Activated naive CD4-positive, alpha-beta T cell treated with anti-CD3 and anti-CD28 coated beads for 36 hours (primary cell): ENCODE measurements around the gene KLF11. TPM values are rescaled to one million over a fixed set of nuclear protein-coding genes. Genes with fewer than 3 reads are reported as not detected.

Experiments used
- CTCF ChIA-PET: fragments of 350-600 bp; sonication (Branson Sonifier 250); formaldehyde crosslinking; loops from one replicate; lab custom pipeline; 2021; ENCODE audit warnings: antibody characterized with exemption; lab: Charles Lee
- DNase-seq: peaks from one replicate; pipeline ENCODE4 v3.0.0-alpha.2; 2020
- H3K27ac Mint-ChIP-seq: one replicate; pipeline ENCODE4 v1.8.0; 2021; ENCODE audit warnings: mild to moderate bottlenecking, mixed read lengths
- H3K27me3 Mint-ChIP-seq: one replicate; pipeline ENCODE4 v1.8.0; 2021; ENCODE audit warnings: low read depth, mixed read lengths
- H3K36me3 Mint-ChIP-seq: one replicate; pipeline ENCODE4 v1.8.0; 2021; ENCODE audit warnings: low read depth, mixed read lengths
- H3K4me1 Mint-ChIP-seq: one replicate; pipeline ENCODE4 v1.8.0; 2021; ENCODE audit warnings: low read depth, mixed read lengths
- H3K4me3 Mint-ChIP-seq: one replicate; pipeline ENCODE4 v1.8.0; 2021; ENCODE audit warnings: mild to moderate bottlenecking, moderate library complexity, mixed read lengths
- H3K9me3 Mint-ChIP-seq: one replicate; pipeline ENCODE4 v1.8.0; 2021; ENCODE audit warnings: mixed read lengths
- intact Hi-C: fragments of 100-400 bp; cut with micrococcal nuclease; formaldehyde crosslinking; loops from one replicate; pipeline ENCODE4 v1.15.1; 2023
- total RNA-seq, 2 experiments: library from RNA; stranded (reverse); gene quantifications; one replicate each; pipeline ENCODE4 v1.2.3, GENCODE V29; 2021

The KLF11 gene
- total RNA-seq, 2 experiments from 2014 or later = 3.0 to 3.1 TPM

DNA sequence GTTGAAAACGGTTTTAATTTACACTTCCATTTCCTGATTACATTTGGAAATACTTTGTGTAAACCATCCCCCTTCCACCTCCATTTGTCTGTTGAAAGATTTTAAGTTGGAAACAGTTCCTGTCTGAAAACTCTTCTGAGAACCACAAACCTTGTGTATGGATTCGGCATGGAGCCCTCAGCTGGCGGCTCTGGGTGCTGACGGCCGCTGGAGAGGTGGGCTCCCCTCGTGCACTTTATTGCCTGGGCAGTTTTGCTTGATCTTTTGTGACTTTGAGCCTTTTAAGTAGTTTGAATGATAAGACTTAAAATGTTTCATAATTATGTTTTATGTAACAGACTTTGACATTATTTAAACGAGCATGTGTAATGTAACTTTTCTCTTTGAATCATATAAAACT, 11.1 kb downstream of the KLF11 start:
- Mint-ChIP-seq H3K36me3 (peaks cover 6% of the 10 kb centered on the region), H3K4me1 (peaks cover 3% of the 10 kb centered on the region), H3K4me3 (no peak overlapping the region), H3K9me3 (no peaks in the 10 kb centered on the region), H3K27me3 (peaks cover 3% of the 10 kb centered on the region), H3K27ac (no peak overlapping the region)
- intact Hi-C loops = no loop called here
- no peak for DNase-seq
- CTCF ChIA-PET = no interaction called here

- Mint-ChIP-seq H3K4me3 (no peak overlapping the region), H3K27ac (no peak overlapping the region), H3K36me3 (peaks cover 6% of the 10 kb centered on the region), H3K27me3 (peaks cover 3% of the 10 kb centered on the region), H3K9me3 (no peaks in the 10 kb centered on the region), H3K4me1 (peaks cover 3% of the 10 kb centered on the region)
- DNase-seq = no peak
- CTCF ChIA-PET = no interaction called here
- intact Hi-C loops = no loop called here
These were observed 11.6 kb downstream of the KLF11 start for GRCh38 chr2:10054976-10055375.

DNA sequence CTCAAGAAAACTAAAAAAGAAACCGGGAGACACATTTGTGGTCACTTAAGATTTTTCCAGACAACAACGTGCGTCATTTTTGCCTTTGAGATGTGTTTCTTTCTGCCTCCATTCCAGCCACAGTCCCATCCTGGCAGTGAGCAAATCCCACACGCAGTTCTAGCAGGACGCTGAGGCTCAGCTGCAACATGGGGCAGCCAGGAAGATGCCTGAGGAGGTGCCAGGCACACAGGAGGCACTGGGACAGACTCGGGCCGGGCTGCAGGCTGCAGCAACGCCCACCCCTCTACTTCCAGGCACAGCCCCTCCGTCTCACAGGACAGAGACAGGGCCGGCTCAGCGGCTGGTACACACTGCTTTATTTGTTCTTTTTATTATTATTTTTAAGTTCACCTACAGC, 13.1 kb downstream of the KLF11 start:
- peaks cover 3% of the 10 kb centered on the region for H3K4me1 Mint-ChIP-seq
- H3K36me3 Mint-ChIP-seq = peaks cover 6% of the 10 kb centered on the region
- intact Hi-C loops = no loop called here
- H3K9me3 Mint-ChIP-seq = no peaks in the 10 kb centered on the region
- no peak overlapping the region for H3K4me3 Mint-ChIP-seq
- peaks cover 3% of the 10 kb centered on the region for H3K27me3 Mint-ChIP-seq
- CTCF ChIA-PET = interaction anchor here (0.9 to 2.2 kb wide), 5 partner anchors 9 to 244 kb away, joined by 3 to 12 read pairs (median 6); no protein-coding TSS in a partner anchor
- no peak overlapping the region for H3K27ac Mint-ChIP-seq
- DNase-seq = no peak

- Mint-ChIP-seq H3K27ac (no peak overlapping the region), H3K27me3 (peaks cover 3% of the 10 kb centered on the region), H3K4me3 (no peak overlapping the region), H3K4me1 (peaks cover 3% of the 10 kb centered on the region), H3K36me3 (peaks cover 4% of the 10 kb centered on the region), H3K9me3 (no peaks in the 10 kb centered on the region)
- intact Hi-C loops = no loop called here
- CTCF ChIA-PET = interaction anchor here (0.9 to 2.2 kb wide), 11 partner anchors 10 to 378 kb away, joined by 3 to 12 read pairs (median 5); no protein-coding TSS in a partner anchor
- DNase-seq = peak; percentile 52
These were observed 14.1 kb downstream of the KLF11 start for GRCh38 chr2:10057231-10058107.

DNA sequence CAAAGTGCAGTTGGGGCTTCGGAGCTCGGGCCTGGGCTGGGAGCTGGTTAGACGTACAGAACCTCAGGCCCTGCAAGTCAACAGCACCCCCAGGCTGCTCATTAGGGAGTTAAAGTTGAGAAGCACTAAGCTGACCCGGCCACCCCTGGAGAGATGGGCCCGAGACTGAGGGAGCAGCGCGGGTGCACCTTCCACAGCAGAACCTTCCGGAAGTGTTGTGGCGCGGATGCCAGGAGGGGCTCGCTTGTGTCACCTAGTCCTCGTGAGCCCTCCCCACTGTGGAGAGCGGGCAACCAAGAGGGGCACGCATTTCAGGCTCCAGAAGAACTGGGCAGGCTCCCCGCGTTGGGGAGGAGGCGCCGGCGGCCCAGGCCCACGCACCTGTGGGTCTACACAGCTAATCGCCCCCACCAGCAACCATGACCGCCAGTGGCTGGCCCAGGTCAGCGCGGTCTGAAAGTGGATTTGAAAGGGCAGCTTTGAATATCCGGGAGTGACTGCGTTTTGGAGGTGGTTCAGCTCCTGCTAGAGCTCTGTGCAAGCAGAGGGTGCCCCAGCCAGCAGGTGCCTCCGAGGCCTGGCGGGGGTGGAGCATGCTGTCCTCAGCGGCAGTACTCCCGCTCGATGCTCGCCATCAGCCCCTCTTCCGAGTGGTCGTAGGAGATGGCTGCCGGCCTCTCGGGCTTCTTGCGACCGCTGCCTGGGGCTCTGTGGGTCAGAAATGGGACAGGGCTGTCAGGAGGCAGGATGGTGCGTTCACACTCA, 15.1 kb downstream of the KLF11 start:
- peaks cover 3% of the 10 kb centered on the region for H3K4me1 Mint-ChIP-seq
- H3K27me3 Mint-ChIP-seq = peaks cover 3% of the 10 kb centered on the region
- no peaks in the 10 kb centered on the region for H3K9me3 Mint-ChIP-seq
- no peak overlapping the region for H3K27ac Mint-ChIP-seq
- no peak overlapping the region for H3K4me3 Mint-ChIP-seq
- H3K36me3 Mint-ChIP-seq = peaks cover 1% of the 10 kb centered on the region
- DNase-seq = no peak
- CTCF ChIA-PET = interaction anchor here (0.6 to 1.9 kb wide), 8 partner anchors 10 to 377 kb away, joined by 4 to 7 read pairs (median 5); no protein-coding TSS in a partner anchor
- intact Hi-C loops = no loop called here

GRCh38 chr2:10059016-10059351, 15.6 kb downstream of the KLF11 start:
- CTCF ChIA-PET = interaction anchor here (0.6 kb wide), 1 partner anchor 47 kb away, joined by 5 read pairs; no protein-coding TSS in a partner anchor
- H3K4me3 Mint-ChIP-seq = no peak overlapping the region
- peaks cover 1% of the 10 kb centered on the region for H3K36me3 Mint-ChIP-seq
- peaks cover 3% of the 10 kb centered on the region for H3K4me1 Mint-ChIP-seq
- no peak overlapping the region for H3K27ac Mint-ChIP-seq
- H3K9me3 Mint-ChIP-seq = no peaks in the 10 kb centered on the region
- peaks cover 3% of the 10 kb centered on the region for H3K27me3 Mint-ChIP-seq
- no peak for DNase-seq
- intact Hi-C loops = no loop called here

GRCh38 chr2:10059552-10060335, 16.4 kb downstream of the KLF11 start:
- no peak for DNase-seq
- Mint-ChIP-seq H3K9me3 (no peaks in the 10 kb centered on the region), H3K4me3 (no peak overlapping the region), H3K27me3 (peaks cover 3% of the 10 kb centered on the region), H3K27ac (no peak overlapping the region), H3K4me1 (peaks cover 3% of the 10 kb centered on the region), H3K36me3 (no peaks in the 10 kb centered on the region)
- intact Hi-C loops = no loop called here
- CTCF ChIA-PET = interaction anchor here (1.0 kb wide), 1 partner anchor 246 kb away, joined by 3 read pairs; no protein-coding TSS in a partner anchor

DNA sequence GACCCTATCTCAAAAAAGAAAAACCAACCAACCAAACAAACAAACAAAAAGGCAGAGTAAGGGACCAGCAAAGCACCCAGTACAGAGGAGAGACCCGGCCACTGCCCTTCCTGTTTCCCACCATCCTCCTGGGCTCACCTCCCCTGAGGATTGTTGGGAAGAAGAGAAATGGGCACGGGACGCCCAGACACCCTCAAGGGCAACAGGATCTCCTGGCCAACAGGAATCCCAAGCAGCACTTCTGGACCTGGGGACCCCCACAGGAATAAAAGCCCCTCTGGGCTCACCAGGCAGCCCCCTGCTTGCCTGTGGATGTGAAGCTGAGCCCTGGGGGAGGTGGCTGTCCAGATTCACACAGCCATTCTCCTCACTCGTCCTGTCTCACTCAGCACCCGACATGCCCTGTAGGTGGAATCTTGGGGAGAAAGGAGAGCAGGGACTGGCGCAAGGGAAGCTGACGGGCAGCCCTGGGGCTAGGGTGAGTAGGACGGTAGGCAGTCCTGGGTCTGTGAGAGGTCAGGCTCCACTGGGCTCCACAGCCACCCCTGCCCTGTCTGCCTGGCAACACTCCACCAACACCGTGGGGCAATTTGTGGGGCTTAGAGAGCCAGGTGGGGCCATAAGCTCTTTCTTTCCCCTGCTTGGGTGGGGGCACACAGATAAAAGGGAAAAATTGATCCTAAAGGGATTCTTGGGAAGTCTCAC, 18.0 kb downstream of the KLF11 start:
- Mint-ChIP-seq H3K4me1 (peaks cover 3% of the 10 kb centered on the region), H3K36me3 (no peaks in the 10 kb centered on the region), H3K9me3 (no peaks in the 10 kb centered on the region), H3K27ac (no peak overlapping the region), H3K27me3 (peaks cover 1% of the 10 kb centered on the region), H3K4me3 (no peak overlapping the region)
- intact Hi-C loops = no loop called here
- no peak for DNase-seq
- CTCF ChIA-PET = interaction anchor here (0.6 to 1.0 kb wide), 4 partner anchors 10 to 581 kb away, joined by 3 to 5 read pairs (median 4); no protein-coding TSS in a partner anchor

- CTCF ChIA-PET = interaction anchor here (0.7 to 1.0 kb wide), 3 partner anchors 9 to 80 kb away, joined by 3 to 4 read pairs (median 3); no protein-coding TSS in a partner anchor
- H3K36me3 Mint-ChIP-seq = no peaks in the 10 kb centered on the region
- no peak for DNase-seq
- H3K4me1 Mint-ChIP-seq = no peaks in the 10 kb centered on the region
- H3K27ac Mint-ChIP-seq = no peak overlapping the region
- H3K4me3 Mint-ChIP-seq = no peak overlapping the region
- H3K9me3 Mint-ChIP-seq = peaks cover 3% of the 10 kb centered on the region
- intact Hi-C loops = no loop called here
- no peaks in the 10 kb centered on the region for H3K27me3 Mint-ChIP-seq
These were observed 19.6 kb downstream of the KLF11 start for GRCh38 chr2:10062931-10063365.

- DNase-seq = no peak
- H3K27ac Mint-ChIP-seq = no peak overlapping the region
- no peak overlapping the region for H3K4me3 Mint-ChIP-seq
- intact Hi-C loops = no loop called here
- CTCF ChIA-PET = interaction anchor here (0.9 to 1.0 kb wide), 3 partner anchors 9 to 80 kb away, joined by 3 to 8 read pairs (median 3); no protein-coding TSS in a partner anchor
- no peaks in the 10 kb centered on the region for H3K27me3 Mint-ChIP-seq
- no peaks in the 10 kb centered on the region for H3K4me1 Mint-ChIP-seq
- H3K36me3 Mint-ChIP-seq = no peaks in the 10 kb centered on the region
- peaks cover 4% of the 10 kb centered on the region for H3K9me3 Mint-ChIP-seq
These were observed 20.2 kb downstream of the KLF11 start for GRCh38 chr2:10063566-10063965.
